Measurements from ENCODE around the gene DOCK2. TPM values are rescaled to one million over a fixed set of nuclear protein-coding genes. Genes with fewer than 3 reads are reported as not detected.

The DOCK2 gene
- total and polyA plus RNA-seq, 9 of the 15 experiments (the other 6 are each of a cell fraction or from before 2014, with no cell fraction given) = 4.5 to 42.6 (median 20.5) TPM

- no peak for TF ChIP-seq ZNF592 (IDR thresholded peaks at IDR 0.05)
- TF ChIP-seq SMARCA4 (IDR thresholded peaks at IDR 0.05) = no peak
- TF ChIP-seq SETDB1 (IDR thresholded peaks at IDR 0.05; ENCODE audit: low read length) = no peak
- TF ChIP-seq ZBTB49 (CRISPR knock-in tag; IDR thresholded peaks at IDR 0.05; ENCODE audit: borderline replicate concordance) = no peak
- no peak for TF ChIP-seq BMI1 (IDR thresholded peaks at IDR 0.05; ENCODE audit: low read length)
- TF ChIP-seq MAZ (CRISPR knock-in tag; conservative IDR thresholded peaks at IDR 0.05 in 1 of 2, IDR thresholded peaks at IDR 0.05 in 1 of 2) = no peak
- no peak for TF ChIP-seq ZNF217 (CRISPR knock-in tag; IDR thresholded peaks at IDR 0.05)
- TF ChIP-seq TBL1XR1 (IDR thresholded peaks at IDR 0.05; ENCODE audit: low read length in 2 of 2) = no peak
- no peak for TF ChIP-seq CHD4 (IDR thresholded peaks at IDR 0.05; ENCODE audit: insufficient read depth, insufficient replicate concordance, low read depth, low read length, poor library complexity, severe bottlenecking)
- no peak for TF ChIP-seq CEBPB (tag; IDR thresholded peaks at IDR 0.05)
These were observed 416.8 kb downstream of the DOCK2 start (continued) for GRCh38 chr5:170053896-170054295.

Measured in K562 (cell line).